Prostate gland (tissue), 2 donors: ENCODE results near the gene HNRNPA1L2.

Experiments used
- POLR2A ChIP-seq: fragments of 450-650 bp; IDR thresholded peaks from one replicate; pipeline ENCODE4 v1.6.1; 2016; ENCODE audit warnings: antibody characterized with exemption, mild to moderate bottlenecking
- POLR2AphosphoS5 ChIP-seq: sonication (generic); formaldehyde crosslinking; IDR thresholded peaks from one replicate; pipeline ENCODE4 v1.6.1; 2017; ENCODE audit warnings: antibody characterized with exemption
- TF ChIP-seq, protein P1 (sequence below), 4 experiments: fragments of 200-600 bp in 2 of 4; fragments of 450-650 bp in 2 of 4; sonication (generic) in 2 of 4; IDR thresholded peaks; 1 replicate in 3 of 4; 2 replicates in 1 of 4; pipeline ENCODE4 v1.5.1; 2016 to 2019; ENCODE audit warnings: antibody characterized with exemption in 4 of 4, mild to moderate bottlenecking in 2 of 4, moderate library complexity in 2 of 4

DNA sequence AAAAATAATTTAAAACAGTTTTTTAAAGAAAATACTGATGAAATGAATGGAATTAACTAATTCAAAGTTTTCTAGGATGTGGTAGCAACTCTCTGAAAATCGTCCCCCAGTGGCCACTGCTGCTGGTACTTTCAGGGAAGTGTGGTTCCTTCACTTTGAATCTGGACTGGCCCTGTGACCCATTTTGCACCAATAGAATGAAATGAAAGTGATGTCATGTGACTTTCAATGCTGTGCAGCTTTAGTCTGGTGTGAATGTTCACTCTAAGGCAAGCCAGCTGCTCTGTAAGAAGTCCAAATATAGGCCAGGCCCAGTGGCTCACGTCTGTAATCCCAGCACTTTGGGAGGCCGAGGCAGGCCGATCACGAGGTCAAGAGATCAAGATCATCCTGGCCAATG is 26.4 kb upstream of the HNRNPA1L2 start:
- TF ChIP-seq, protein P1, sequence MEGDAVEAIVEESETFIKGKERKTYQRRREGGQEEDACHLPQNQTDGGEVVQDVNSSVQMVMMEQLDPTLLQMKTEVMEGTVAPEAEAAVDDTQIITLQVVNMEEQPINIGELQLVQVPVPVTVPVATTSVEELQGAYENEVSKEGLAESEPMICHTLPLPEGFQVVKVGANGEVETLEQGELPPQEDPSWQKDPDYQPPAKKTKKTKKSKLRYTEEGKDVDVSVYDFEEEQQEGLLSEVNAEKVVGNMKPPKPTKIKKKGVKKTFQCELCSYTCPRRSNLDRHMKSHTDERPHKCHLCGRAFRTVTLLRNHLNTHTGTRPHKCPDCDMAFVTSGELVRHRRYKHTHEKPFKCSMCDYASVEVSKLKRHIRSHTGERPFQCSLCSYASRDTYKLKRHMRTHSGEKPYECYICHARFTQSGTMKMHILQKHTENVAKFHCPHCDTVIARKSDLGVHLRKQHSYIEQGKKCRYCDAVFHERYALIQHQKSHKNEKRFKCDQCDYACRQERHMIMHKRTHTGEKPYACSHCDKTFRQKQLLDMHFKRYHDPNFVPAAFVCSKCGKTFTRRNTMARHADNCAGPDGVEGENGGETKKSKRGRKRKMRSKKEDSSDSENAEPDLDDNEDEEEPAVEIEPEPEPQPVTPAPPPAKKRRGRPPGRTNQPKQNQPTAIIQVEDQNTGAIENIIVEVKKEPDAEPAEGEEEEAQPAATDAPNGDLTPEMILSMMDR (IDR thresholded peaks at IDR 0.05) = no peak
- TF ChIP-seq POLR2A = no peak
- TF ChIP-seq POLR2AphosphoS5 = no peak
